Fibroblast of lung (primary cell): ENCODE measurements around the gene CTNNB1. TPM values are rescaled to one million over a fixed set of nuclear protein-coding genes. Genes with fewer than 3 reads are reported as not detected.

ENCODE experiments used
- DNase-seq, 2 donors: peaks; one replicate each; pipeline versions ENCODE4 v3.0.0 to v3.0.0-alpha.2; 2010; ENCODE audit warnings: low read depth in 2 of 2
- H2AFZ ChIP-seq: 2 replicates; pipeline ENCODE4 v1.5.1; 2012; ENCODE audit warnings: low read length, control low read depth, inconsistent platforms
- H3K27ac ChIP-seq: 2 replicates; pipeline ENCODE4 v1.5.1; 2011; ENCODE audit warnings: low read length, control low read depth; ENCODE audit not compliant: insufficient read depth
- H3K27me3 ChIP-seq: 2 replicates; pipeline ENCODE4 v1.5.1; 2011; ENCODE audit warnings: mild to moderate bottlenecking, low read length; ENCODE audit not compliant: control insufficient read depth, insufficient read depth
- H3K36me3 ChIP-seq: 2 replicates; pipeline ENCODE4 v1.5.1; 2011; ENCODE audit warnings: low read length; ENCODE audit not compliant: control insufficient read depth, insufficient read depth
- H3K4me1 ChIP-seq: 2 replicates; pipeline ENCODE4 v1.5.1; 2011; ENCODE audit warnings: low read length; ENCODE audit not compliant: control insufficient read depth, insufficient read depth; ENCODE audit errors: extremely low read depth
- H3K4me2 ChIP-seq: 2 replicates; pipeline ENCODE4 v1.5.1; 2011; ENCODE audit warnings: low read length, control low read depth; ENCODE audit not compliant: insufficient read depth; ENCODE audit errors: extremely low read depth
- H3K4me3 ChIP-seq, 4 experiments: fragments of 200-600 bp in 1 of 4; sonication (generic) in 1 of 4; replicated peaks in 1 of 4; 2 replicates each; pipeline ENCODE4 v1.5.1; 2011 to 2016; ENCODE audit warnings: low read length in 4 of 4, low read depth in 3 of 4, mild to moderate bottlenecking in 3 of 4, control low read depth in 2 of 4, inconsistent platforms in 1 of 4, mixed read lengths in 1 of 4; ENCODE audit not compliant: insufficient read depth in 1 of 4; ENCODE audit errors: control extremely low read depth in 1 of 4
- H3K79me2 ChIP-seq: 2 replicates; pipeline ENCODE4 v1.5.1; 2012; ENCODE audit warnings: mild to moderate bottlenecking, low read length, inconsistent platforms; ENCODE audit not compliant: control insufficient read depth, insufficient read depth
- H3K9ac ChIP-seq: 2 replicates; pipeline ENCODE4 v1.5.1; 2011; ENCODE audit warnings: mild to moderate bottlenecking, low read length, control low read depth; ENCODE audit not compliant: insufficient read depth
- H3K9me3 ChIP-seq: 2 replicates; pipeline ENCODE4 v1.5.1; 2012; ENCODE audit warnings: low read depth, low read length; ENCODE audit not compliant: control insufficient read depth, insufficient read depth
- H4K20me1 ChIP-seq: 2 replicates; pipeline ENCODE4 v1.5.1; 2011; ENCODE audit warnings: low read length; ENCODE audit not compliant: control insufficient read depth, insufficient read depth; ENCODE audit errors: extremely low read depth
- CTCF ChIP-seq, 2 donors: IDR thresholded peaks in 1 of 2; conservative IDR thresholded peaks in 1 of 2; 1 replicate in 1 of 2; 2 replicates in 1 of 2; pipeline ENCODE4 v1.5.1; 2011 to 2012; ENCODE audit warnings: low read length in 2 of 2, control low read depth in 1 of 2, inconsistent platforms in 1 of 2, low read depth in 1 of 2, mild to moderate bottlenecking in 1 of 2
- EZH2 ChIP-seq: IDR thresholded peaks from 2 replicates; pipeline ENCODE4 v1.5.1; 2012; ENCODE audit warnings: low read length, control low read depth, mild to moderate bottlenecking; ENCODE audit errors: missing control alignments
- polyA plus RNA-seq, 2 donors: library from polyadenylated mRNA; depleted of rRNA in 1 of 2; stranded (reverse) in 1 of 2; unstranded in 1 of 2; fragments of >200 nt; gene quantifications; 2 replicates each; pipeline ENCODE4 v1.2.1, GENCODE V29; 2011 to 2012; ENCODE audit warnings: missing spikeins in 1 of 2
- total RNA-seq: library from RNA; depleted of rRNA; stranded (reverse); fragments of >200 nt; gene quantifications from 2 replicates; pipeline ENCODE4 v1.2.1, GENCODE V29; 2014

Gene CTNNB1
- total and polyA plus RNA-seq, 2 donors (not counting 1 experiment from before 2014, with no cell fraction given) = 266 to 792 TPM

GRCh38 chr3:41176596-41176995, 22.7 kb upstream of the CTNNB1 start:
- H4K20me1 ChIP-seq = no peaks in the 10 kb centered on the region
- DNase-seq = peak in 1 of 2 donors; percentile 3
- H3K4me2 ChIP-seq = no peak overlapping the region
- H3K4me3 ChIP-seq = no peak overlapping the region
- no peaks in the 10 kb centered on the region for H3K36me3 ChIP-seq
- no peaks in the 10 kb centered on the region for H3K79me2 ChIP-seq
- no peak overlapping the region for H3K27ac ChIP-seq
- no peaks in the 10 kb centered on the region for H3K4me1 ChIP-seq
- no peak overlapping the region for H3K9ac ChIP-seq
- no peak for TF ChIP-seq EZH2
- no peak for TF ChIP-seq CTCF (conservative IDR thresholded peaks at IDR 0.05 in 1 of 2, IDR thresholded peaks at IDR 0.05 in 1 of 2; ENCODE audit: low read depth in 1 of 2, low read length in 2 of 2)
- no peaks in the 10 kb centered on the region for H3K9me3 ChIP-seq
- H2AFZ ChIP-seq = no peak overlapping the region
- peaks cover 5% of the 10 kb centered on the region for H3K27me3 ChIP-seq

GRCh38 chr3:41178576-41178975, 20.7 kb upstream of the CTNNB1 start:
- no peak overlapping the region for H3K27ac ChIP-seq
- H3K4me2 ChIP-seq = no peak overlapping the region
- H3K9ac ChIP-seq = no peak overlapping the region
- peak in 1 of 2 donors; percentile 29 for DNase-seq
- H2AFZ ChIP-seq = no peak overlapping the region
- no peaks in the 10 kb centered on the region for H3K79me2 ChIP-seq
- H3K36me3 ChIP-seq = no peaks in the 10 kb centered on the region
- TF ChIP-seq EZH2 (no peak), CTCF (conservative IDR thresholded peaks at IDR 0.05 in 1 of 2, IDR thresholded peaks at IDR 0.05 in 1 of 2; ENCODE audit: low read depth in 1 of 2, low read length in 2 of 2) (no peak)
- no peaks in the 10 kb centered on the region for H3K9me3 ChIP-seq
- no peaks in the 10 kb centered on the region for H4K20me1 ChIP-seq
- H3K4me3 ChIP-seq = no peak overlapping the region
- peaks cover 5% of the 10 kb centered on the region for H3K27me3 ChIP-seq
- no peaks in the 10 kb centered on the region for H3K4me1 ChIP-seq

- no peak for DNase-seq
- H2AFZ ChIP-seq = no peak overlapping the region
- H3K27me3 ChIP-seq = peaks cover 5% of the 10 kb centered on the region
- H3K36me3 ChIP-seq = no peaks in the 10 kb centered on the region
- H3K9me3 ChIP-seq = no peaks in the 10 kb centered on the region
- H3K4me2 ChIP-seq = no peak overlapping the region
- H3K9ac ChIP-seq = no peak overlapping the region
- no peaks in the 10 kb centered on the region for H4K20me1 ChIP-seq
- TF ChIP-seq CTCF (conservative IDR thresholded peaks at IDR 0.05 in 1 of 2, IDR thresholded peaks at IDR 0.05 in 1 of 2; ENCODE audit: low read depth in 1 of 2, low read length in 2 of 2) = no peak
- no peak for TF ChIP-seq EZH2
- H3K27ac ChIP-seq = no peak overlapping the region
- H3K4me1 ChIP-seq = no peaks in the 10 kb centered on the region
- H3K79me2 ChIP-seq = no peaks in the 10 kb centered on the region
- no peak overlapping the region for H3K4me3 ChIP-seq
Observed at GRCh38 chr3:41180396-41180795, 18.9 kb upstream of the CTNNB1 start.
